ENCODE data around the gene GPI. TPM values are rescaled to one million over a fixed set of nuclear protein-coding genes. Genes with fewer than 3 reads are reported as not detected.
"Not testable (repeated sequence)": the region's sequence is repeated elsewhere in the genome, so short reads cannot be mapped to it uniquely, and the experiment has no call there.

Gene GPI
- total and polyA plus RNA-seq, 2 donors: 67.7 to 206 TPM

GRCh38 chr19:34366738-34367623, 2.0 kb downstream of the GPI start:
- no peaks in the 10 kb centered on the region for H3K4me1 ChIP-seq (ENCODE audit: insufficient read depth)
- no peak overlapping the region for H3K4me3 ChIP-seq (ENCODE audit: low read depth, low read length)
- no peak for DNase-seq (ENCODE audit: extremely low spot score)
- no peaks in the 10 kb centered on the region for H3K36me3 ChIP-seq (ENCODE audit: insufficient read depth)
- no peak overlapping the region for H3K27ac ChIP-seq (ENCODE audit: low read depth)
- 74% methylated on average over 10 of the region's 10 CpGs for WGBS

- Histone ChIP-seq H3K27ac (ENCODE audit: low read depth) (no peak overlapping the region), H3K4me3 (ENCODE audit: low read depth, low read length) (no peak overlapping the region), H3K4me1 (ENCODE audit: insufficient read depth) (no peaks in the 10 kb centered on the region), H3K36me3 (ENCODE audit: insufficient read depth) (no peaks in the 10 kb centered on the region)
- DNase-seq (ENCODE audit: extremely low spot score): no peak
- WGBS: 90% methylated on average over 8 of the region's 8 CpGs
These were observed 2.6 kb downstream of the GPI start for GRCh38 chr19:34367624-34367957.

- no peaks in the 10 kb centered on the region for H3K36me3 ChIP-seq (ENCODE audit: insufficient read depth)
- DNase-seq (ENCODE audit: extremely low spot score): no peak
- WGBS: 81% methylated on average over 10 of the region's 10 CpGs
- no peak overlapping the region for H3K27ac ChIP-seq (ENCODE audit: low read depth)
- H3K4me3 ChIP-seq (ENCODE audit: low read depth, low read length): no peak overlapping the region
- no peaks in the 10 kb centered on the region for H3K4me1 ChIP-seq (ENCODE audit: insufficient read depth)
These were observed 3.3 kb downstream of the GPI start for GRCh38 chr19:34368338-34368737.

- WGBS: 91% methylated on average over 10 of the region's 10 CpGs
- not testable (repeated sequence) for DNase-seq (ENCODE audit: extremely low spot score); H3K36me3 ChIP-seq (ENCODE audit: insufficient read depth); H3K4me1 ChIP-seq (ENCODE audit: insufficient read depth); H3K4me3 ChIP-seq (ENCODE audit: low read depth, low read length); H3K27ac ChIP-seq (ENCODE audit: low read depth)
These were observed 4.2 kb downstream of the GPI start for GRCh38 chr19:34369166-34369565.

GRCh38 chr19:34370117-34370516, 5.1 kb downstream of the GPI start:
- no peaks in the 10 kb centered on the region for H3K36me3 ChIP-seq (ENCODE audit: insufficient read depth)

GRCh38 chr19:34370983-34371382, 6.0 kb downstream of the GPI start:
- no peak for DNase-seq (ENCODE audit: extremely low spot score)
- Histone ChIP-seq H3K4me1 (ENCODE audit: insufficient read depth) (no peaks in the 10 kb centered on the region), H3K4me3 (ENCODE audit: low read depth, low read length) (no peak overlapping the region), H3K27ac (ENCODE audit: low read depth) (no peak overlapping the region), H3K36me3 (ENCODE audit: insufficient read depth) (no peaks in the 10 kb centered on the region)
- WGBS: 83% methylated on average over 4 of the region's 4 CpGs

More at GRCh38 chr19:34370117-34370516, 5.1 kb downstream of the GPI start:
- Histone ChIP-seq H3K27ac (ENCODE audit: low read depth) (no peak overlapping the region), H3K4me1 (ENCODE audit: insufficient read depth) (no peaks in the 10 kb centered on the region), H3K4me3 (ENCODE audit: low read depth, low read length) (no peak overlapping the region)
- WGBS: 89% methylated on average over 8 of the region's 8 CpGs
- no peak for DNase-seq (ENCODE audit: extremely low spot score)

- no peak overlapping the region for H3K4me3 ChIP-seq (ENCODE audit: low read depth, low read length)
- H3K27ac ChIP-seq (ENCODE audit: low read depth): no peak overlapping the region
- peaks cover 3% of the 10 kb centered on the region for H3K36me3 ChIP-seq (ENCODE audit: insufficient read depth)
- no peaks in the 10 kb centered on the region for H3K4me1 ChIP-seq (ENCODE audit: insufficient read depth)
- WGBS: 96% methylated on average over 11 of the region's 11 CpGs
- DNase-seq (ENCODE audit: extremely low spot score): no peak
These were observed 8.7 kb downstream of the GPI start for GRCh38 chr19:34373601-34374288.

GRCh38 chr19:34375598-34375997, 10.6 kb downstream of the GPI start:
- Histone ChIP-seq H3K36me3 (ENCODE audit: insufficient read depth) (peaks cover 8% of the 10 kb centered on the region), H3K27ac (ENCODE audit: low read depth) (no peak overlapping the region), H3K4me3 (ENCODE audit: low read depth, low read length) (no peak overlapping the region), H3K4me1 (ENCODE audit: insufficient read depth) (no peaks in the 10 kb centered on the region)
- WGBS: 87% methylated on average over 8 of the region's 8 CpGs
- no peak for DNase-seq (ENCODE audit: extremely low spot score)

GRCh38 chr19:34380639-34381241, 15.7 kb downstream of the GPI start:
- peaks cover 8% of the 10 kb centered on the region for H3K36me3 ChIP-seq (ENCODE audit: insufficient read depth)
- WGBS: 93% methylated on average over 5 of the region's 5 CpGs

GRCh38 chr19:34381399-34382251, 16.6 kb downstream of the GPI start:
- Histone ChIP-seq H3K4me1 (ENCODE audit: insufficient read depth) (no peaks in the 10 kb centered on the region), H3K36me3 (ENCODE audit: insufficient read depth) (peaks cover 8% of the 10 kb centered on the region), H3K27ac (ENCODE audit: low read depth) (no peak overlapping the region), H3K4me3 (ENCODE audit: low read depth, low read length) (no peak overlapping the region)
- WGBS: 94% methylated on average over 14 of the region's 14 CpGs
- no peak for DNase-seq (ENCODE audit: extremely low spot score)

More at GRCh38 chr19:34380639-34381241, 15.7 kb downstream of the GPI start:
- Histone ChIP-seq H3K27ac (ENCODE audit: low read depth) (no peak overlapping the region), H3K4me3 (ENCODE audit: low read depth, low read length) (no peak overlapping the region), H3K4me1 (ENCODE audit: insufficient read depth) (no peaks in the 10 kb centered on the region)
- DNase-seq (ENCODE audit: extremely low spot score): no peak

- peaks cover 8% of the 10 kb centered on the region for H3K36me3 ChIP-seq (ENCODE audit: insufficient read depth)
- WGBS: 95% methylated on average over 4 of the region's 4 CpGs
- H3K27ac ChIP-seq (ENCODE audit: low read depth): no peak overlapping the region
These were observed 17.5 kb downstream of the GPI start for GRCh38 chr19:34382471-34382870.

GRCh38 chr19:34383599-34383998, 18.6 kb downstream of the GPI start:
- Histone ChIP-seq H3K36me3 (ENCODE audit: insufficient read depth) (peaks cover 6% of the 10 kb centered on the region), H3K4me1 (ENCODE audit: insufficient read depth) (no peaks in the 10 kb centered on the region), H3K4me3 (ENCODE audit: low read depth, low read length) (no peak overlapping the region), H3K27ac (ENCODE audit: low read depth) (no peak overlapping the region)
- WGBS: 97% methylated on average over 5 of the region's 5 CpGs
- no peak for DNase-seq (ENCODE audit: extremely low spot score)

More at GRCh38 chr19:34382471-34382870, 17.5 kb downstream of the GPI start:
- Histone ChIP-seq H3K4me1 (ENCODE audit: insufficient read depth) (no peaks in the 10 kb centered on the region), H3K4me3 (ENCODE audit: low read depth, low read length) (no peak overlapping the region)
- DNase-seq (ENCODE audit: extremely low spot score): no peak

Data from urinary bladder (tissue), 4 donors.